ENCODE results near the gene MTHFD2L.

Gene MTHFD2L

DNA sequence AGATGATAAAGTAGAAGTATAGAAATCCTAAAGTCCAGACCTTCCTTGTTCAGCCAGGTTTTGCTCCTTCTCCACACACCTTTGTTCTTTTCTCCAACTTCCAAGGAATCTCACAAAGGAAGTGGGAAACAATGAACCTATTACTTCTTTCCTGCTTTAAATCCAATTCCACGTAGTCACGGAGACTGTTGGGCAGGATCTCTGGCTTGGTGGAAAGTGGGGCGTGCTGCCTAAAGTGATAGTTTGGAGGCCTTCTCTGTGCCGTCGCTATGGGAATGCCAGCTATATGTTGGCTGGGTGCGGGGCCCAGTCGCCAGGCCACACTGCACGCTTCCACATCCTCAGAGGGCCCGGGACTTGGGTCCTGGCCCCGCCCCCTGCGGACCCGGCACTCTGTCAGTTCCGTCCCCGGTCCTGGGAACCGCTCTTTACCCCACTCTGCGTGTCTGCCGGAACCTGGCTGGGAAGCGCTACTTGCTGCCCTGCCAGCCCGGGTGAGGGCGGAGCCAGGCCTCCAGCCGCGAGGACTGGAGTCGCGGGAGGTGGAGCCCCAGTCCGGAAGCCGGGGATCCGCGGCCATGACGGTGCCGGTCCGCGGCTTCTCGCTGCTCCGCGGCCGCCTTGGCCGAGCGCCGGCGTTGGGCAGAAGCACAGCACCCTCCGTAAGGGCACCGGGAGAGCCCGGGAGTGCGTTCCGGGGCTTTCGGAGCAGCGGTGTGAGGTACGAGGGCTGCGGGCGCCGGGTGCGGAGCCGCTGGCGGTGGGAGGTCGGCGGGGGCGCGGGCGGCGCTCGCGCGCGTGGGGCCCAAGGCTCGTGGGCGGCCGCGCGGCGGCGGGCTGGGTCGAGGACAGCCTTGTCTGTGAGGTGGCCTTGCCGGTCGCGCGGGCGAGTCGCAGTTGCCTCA lies at the start of gene MTHFD2L:
MTHFD2L (plus strand) TSS at position 558 of the 905 bp plus-strand sequence; CDS start at position 579, 21 bp downstream.
- TF ChIP-seq, protein P1, sequence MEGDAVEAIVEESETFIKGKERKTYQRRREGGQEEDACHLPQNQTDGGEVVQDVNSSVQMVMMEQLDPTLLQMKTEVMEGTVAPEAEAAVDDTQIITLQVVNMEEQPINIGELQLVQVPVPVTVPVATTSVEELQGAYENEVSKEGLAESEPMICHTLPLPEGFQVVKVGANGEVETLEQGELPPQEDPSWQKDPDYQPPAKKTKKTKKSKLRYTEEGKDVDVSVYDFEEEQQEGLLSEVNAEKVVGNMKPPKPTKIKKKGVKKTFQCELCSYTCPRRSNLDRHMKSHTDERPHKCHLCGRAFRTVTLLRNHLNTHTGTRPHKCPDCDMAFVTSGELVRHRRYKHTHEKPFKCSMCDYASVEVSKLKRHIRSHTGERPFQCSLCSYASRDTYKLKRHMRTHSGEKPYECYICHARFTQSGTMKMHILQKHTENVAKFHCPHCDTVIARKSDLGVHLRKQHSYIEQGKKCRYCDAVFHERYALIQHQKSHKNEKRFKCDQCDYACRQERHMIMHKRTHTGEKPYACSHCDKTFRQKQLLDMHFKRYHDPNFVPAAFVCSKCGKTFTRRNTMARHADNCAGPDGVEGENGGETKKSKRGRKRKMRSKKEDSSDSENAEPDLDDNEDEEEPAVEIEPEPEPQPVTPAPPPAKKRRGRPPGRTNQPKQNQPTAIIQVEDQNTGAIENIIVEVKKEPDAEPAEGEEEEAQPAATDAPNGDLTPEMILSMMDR (IDR thresholded peaks at IDR 0.05; ENCODE audit: borderline replicate concordance, control extremely low read depth, extremely low read depth, insufficient read depth, missing control alignments), result no peak
- peak; percentile 95 for DNase-seq (ENCODE audit: low spot score)
- in situ Hi-C loops (cut with MboI; ENCODE audit: low sequenced_read_pairs, unreplicated experiment), result no loop called here

DNA sequence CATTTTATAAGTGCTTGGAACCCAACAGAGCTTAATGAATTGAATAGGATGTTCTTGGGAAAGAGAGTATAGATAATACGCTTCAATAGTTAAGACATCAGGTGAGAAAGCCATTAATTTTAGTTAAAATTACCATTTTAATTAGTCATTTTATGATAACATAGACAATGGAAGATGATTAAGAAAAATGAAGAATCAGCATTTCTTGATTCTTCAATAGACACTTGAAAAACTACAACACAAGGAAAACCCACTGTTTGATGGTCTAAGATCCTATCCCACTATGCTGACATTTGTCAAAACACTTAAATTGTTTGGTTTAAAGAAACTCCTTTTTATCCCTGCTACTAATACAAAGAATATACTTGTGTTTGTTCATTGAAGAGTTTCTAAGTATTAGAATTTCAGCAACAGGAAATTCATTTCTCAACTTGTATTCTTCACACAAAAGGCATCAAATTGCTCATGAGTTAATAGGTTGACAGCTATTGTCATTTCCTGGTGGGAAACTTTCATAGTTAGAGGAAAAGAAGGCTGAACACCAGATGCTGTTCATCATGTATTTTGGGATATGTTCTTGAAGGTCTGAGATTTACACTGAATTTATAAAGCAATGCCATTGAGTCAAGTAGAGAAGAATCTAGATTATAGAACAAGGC lies 49.3 kb upstream of the MTHFD2L start:
- TF ChIP-seq, protein P1 (IDR thresholded peaks at IDR 0.05; ENCODE audit: borderline replicate concordance, control extremely low read depth, extremely low read depth, insufficient read depth, missing control alignments), result no peak
- no peak for DNase-seq (ENCODE audit: low spot score)
- in situ Hi-C loops (cut with MboI; ENCODE audit: low sequenced_read_pairs, unreplicated experiment), result no loop called here

DNA sequence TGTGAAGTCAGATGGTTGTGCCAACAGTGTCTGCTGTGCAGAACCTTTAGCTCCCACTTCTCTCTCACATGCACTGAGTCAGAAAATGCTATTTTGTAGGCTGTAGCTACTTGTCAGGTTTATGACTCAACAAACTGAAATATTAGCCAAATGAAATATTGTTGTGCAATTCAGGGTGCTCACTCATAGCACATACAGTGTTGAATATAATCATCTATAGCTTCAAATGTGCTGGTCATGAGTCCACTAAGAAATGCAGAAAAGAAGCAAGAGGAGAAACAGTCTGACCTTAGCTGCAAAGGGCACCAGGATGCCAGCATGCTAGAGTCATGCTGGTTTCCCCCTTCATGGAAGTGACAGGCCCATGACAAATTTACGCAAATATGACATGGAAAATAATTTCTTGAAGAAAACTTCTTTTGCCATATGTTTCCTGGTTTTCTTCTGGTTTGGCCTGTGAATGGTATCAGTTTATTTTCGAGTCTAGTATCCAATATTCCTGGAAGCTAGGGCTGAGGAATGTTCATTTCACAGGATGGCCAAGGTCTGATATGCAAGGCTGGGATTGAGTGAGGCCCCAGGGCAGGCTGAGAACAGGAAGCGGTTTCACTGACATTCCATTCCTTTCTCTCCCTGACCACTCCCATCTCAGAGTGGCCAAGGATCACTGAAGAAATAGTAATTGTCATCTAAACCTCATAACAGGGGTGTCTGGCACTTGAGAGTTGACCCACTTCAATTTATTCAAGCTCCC lies 48.6 kb upstream of the MTHFD2L start:
- DNase-seq (ENCODE audit: low spot score), result no peak

DNA sequence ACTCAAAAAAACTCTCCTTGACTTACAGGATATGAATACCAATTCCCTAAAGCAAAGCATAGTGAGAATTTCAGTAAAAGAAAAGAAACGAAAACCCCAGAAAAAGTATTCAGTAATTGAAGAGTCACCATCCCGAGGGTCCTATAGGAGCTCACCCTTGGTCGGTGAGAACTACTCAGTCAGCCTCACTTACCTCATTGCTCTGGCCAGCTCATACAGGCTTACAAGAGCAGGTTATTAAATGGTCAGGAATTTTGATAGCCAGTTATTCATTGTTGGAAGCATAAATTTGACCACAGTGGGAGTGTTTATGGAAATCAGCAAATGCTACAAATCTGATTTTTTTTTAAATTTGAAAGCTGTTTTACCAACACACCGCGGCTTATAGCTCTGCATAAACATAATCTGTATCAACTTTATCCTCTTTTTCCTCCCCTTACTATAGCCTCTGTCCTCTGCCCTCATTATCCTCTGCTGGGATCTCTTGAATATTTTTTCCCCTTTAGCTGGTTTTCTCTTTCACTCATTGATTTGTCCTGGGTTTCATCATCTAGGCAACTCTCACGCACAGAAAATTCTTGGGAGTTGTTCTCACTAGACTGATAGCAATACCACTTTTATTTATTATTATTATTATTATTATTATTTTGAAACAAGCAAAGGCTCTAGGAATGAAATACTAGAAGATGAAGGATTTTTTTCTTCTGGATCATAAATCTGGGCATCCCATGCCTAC lies 47.9 kb upstream of the MTHFD2L start:
- TF ChIP-seq, protein P1 (IDR thresholded peaks at IDR 0.05; ENCODE audit: borderline replicate concordance, control extremely low read depth, extremely low read depth, insufficient read depth, missing control alignments), result no peak
- in situ Hi-C loops (cut with MboI; ENCODE audit: low sequenced_read_pairs, unreplicated experiment), result no loop called here
- DNase-seq (ENCODE audit: low spot score), result no peak

More for the DNA sequence above, 48.6 kb upstream of the MTHFD2L start:
- TF ChIP-seq, protein P1 (IDR thresholded peaks at IDR 0.05; ENCODE audit: borderline replicate concordance, control extremely low read depth, extremely low read depth, insufficient read depth, missing control alignments), result no peak
- in situ Hi-C loops (cut with MboI; ENCODE audit: low sequenced_read_pairs, unreplicated experiment), result no loop called here

DNA sequence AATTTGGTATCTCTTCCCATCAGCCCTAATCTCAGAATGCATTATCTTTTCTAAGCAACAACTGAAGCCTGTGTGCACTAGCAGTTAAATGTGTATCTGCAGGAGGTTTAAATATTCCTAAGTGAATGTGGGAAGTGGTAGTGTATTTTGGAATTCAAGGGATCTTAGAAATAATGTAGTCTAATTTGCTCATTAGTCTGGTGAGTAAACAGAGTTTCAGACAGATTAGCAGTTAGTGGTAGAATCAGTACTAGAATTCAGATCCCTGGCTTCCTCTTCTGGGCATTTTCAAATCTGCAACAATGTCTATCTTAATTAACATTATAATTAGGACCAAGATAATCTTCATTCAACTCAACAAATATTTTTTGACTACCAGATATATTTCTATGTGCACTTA lies 47.2 kb upstream of the MTHFD2L start:
- in situ Hi-C loops (cut with MboI; ENCODE audit: low sequenced_read_pairs, unreplicated experiment), result no loop called here
- TF ChIP-seq, protein P1 (IDR thresholded peaks at IDR 0.05; ENCODE audit: borderline replicate concordance, control extremely low read depth, extremely low read depth, insufficient read depth, missing control alignments), result no peak
- no peak for DNase-seq (ENCODE audit: low spot score)

Data from GM13976 (cell line).